Activated CD4-positive, CD25-positive, alpha-beta regulatory T cell treated with anti-CD3 and anti-CD28 coated beads, Interleukin-2, amount 50 U/mL, for 24 hours (primary cell): ENCODE results near the gene BUB1B.
"Not testable (repeated sequence)": the region's sequence is repeated elsewhere in the genome, so short reads cannot be mapped to it uniquely, and the experiment has no call there.

Source experiments
- ATAC-seq, 2 donors: fragments of 150-1000 bp; cut with Tn5 transposase; one replicate each; pipeline ENCODE4 v1.10.0; 2021; ENCODE audit warnings: mild to moderate bottlenecking in 1 of 2, moderate library complexity in 1 of 2

Gene BUB1B

DNA sequence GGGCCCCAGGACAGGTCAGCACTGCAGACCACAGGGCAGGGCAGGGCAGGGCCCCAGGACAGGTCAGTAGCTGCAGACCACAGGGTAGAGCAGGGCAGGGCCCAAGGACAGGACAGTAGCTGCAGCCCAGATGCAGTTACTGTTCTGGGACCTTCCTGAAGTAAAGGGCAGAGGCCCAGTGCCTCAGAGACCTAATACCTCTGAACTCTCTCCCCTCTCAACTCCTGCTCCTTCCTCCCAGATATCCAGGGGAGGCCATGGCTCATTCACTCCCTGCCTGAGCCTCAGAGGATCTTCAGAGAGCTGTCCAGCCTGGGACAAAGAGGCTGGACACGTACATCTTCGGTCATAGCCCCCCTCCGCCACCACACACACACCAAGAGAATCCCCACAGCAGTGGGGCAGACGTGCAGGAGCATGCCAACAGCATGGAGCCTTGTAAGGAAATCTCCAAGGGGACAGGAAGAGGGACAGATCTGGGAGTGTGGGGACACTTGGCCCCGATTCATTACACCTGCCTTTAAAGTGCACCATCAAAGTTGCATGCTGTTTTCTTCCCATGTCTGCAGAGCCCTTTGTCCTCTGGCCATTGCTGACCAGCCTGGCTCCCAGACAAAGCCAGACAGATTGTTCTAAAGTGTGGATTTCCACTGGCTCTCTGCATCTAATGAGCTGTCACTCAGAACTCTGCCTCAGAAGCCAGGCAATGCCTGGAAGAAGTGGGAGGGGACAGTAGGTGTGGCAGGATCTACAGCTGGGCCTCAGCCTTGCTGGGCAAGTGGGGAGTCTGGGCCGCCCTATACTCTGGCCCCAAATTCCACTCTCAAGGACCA is 24.2 kb upstream of the BUB1B start:
- ATAC-seq = no peak

DNA sequence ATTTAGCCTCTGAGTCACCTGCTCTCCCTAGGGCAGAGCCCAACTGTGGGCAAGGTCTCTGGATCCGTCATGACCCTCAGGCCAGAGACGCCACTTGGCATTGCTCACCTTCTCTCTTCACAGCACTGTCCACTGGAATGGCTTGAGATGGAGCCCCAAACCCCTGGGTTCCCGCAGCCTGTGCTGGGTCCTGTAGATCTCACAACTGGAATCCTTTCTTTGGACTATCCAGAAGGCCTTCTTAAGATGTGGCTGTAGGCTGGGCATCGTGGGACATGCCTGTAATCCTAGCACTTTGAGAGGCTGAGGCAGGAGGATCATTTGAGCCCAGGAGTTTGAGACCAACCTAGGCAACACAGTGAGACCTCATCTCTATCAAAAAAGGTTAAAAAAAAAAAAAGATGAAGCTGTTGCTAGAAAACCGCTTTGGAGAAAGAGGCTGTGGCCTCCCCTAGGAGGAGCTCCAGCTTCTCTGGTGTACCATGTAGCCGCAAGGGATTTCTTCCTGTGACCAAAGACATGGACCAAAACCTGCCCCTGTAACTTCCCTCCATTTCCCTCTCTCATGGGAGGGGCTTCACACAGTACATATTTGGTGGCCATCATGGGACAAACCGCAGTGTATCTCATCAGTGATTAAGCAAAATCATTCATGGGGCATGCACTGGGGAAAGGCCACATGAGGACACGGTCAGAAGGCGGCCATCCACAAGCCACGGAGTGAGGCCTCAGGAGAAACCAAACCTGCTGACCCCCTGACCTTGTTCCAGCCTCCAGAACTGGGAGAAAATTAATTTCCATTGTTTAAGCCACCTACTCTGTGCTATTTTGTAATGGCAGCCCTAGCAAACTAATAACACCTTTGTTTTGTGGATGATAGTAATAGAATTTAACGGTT is 23.3 kb upstream of the BUB1B start:
- no peak for ATAC-seq

DNA sequence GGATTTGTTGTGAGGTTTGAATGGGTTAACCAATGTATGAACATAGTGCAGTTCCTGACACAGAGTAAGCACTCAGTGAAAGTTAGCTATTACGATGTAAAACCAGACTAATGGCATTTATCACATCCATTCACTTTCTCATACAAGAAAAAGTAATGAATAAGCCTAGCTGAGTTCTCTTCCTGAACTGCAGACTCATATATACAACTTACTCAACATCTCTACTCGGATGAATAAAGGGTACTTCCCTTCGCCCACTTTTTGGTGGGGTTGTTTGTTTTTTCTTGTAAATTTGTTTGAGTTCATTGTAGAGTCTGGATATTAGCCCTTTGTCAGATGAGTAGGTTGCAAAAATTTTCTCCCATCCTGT is 22.7 kb upstream of the BUB1B start:
- ATAC-seq = peak in 1 of 2 donors; percentile 51

DNA sequence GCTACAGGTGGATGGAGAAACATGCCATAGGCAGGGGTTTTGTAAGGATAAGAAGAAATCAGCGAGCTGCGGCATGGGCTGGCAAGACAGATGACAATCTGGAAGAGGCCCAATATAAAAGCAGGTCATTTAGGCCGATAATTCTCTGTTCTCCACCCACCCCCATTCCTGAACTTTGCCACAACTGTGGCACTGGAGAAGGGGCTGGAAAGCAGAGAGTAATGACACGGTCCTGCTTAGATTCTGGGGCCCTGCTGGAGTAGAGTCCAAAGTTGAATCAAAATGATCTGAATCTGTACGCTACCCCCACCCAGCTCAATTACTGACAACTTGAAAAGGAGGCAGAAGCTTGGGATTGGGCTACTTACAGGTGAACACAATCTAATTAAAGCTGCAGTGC is 18.4 kb upstream of the BUB1B start:
- ATAC-seq = no peak

DNA sequence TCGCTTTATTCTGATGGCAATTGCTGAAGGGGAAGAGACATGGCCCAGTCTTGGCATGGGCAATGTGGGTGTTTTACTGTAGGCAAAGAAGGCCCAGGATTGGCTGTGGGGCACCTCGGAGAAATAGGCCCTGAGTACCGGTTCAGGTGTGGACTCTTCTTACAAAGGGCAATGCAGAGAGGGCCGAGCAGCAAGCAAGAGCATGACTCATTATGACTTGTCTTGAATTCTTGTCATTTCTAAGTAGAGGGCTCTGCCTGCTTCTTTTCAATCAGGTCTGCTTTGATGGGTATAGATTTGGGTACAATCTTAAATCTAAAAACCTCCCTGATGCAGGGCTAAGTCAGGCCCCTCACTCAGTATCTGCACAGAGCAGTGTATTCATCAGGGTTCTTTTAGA is 14.8 kb upstream of the BUB1B start:
- no peak for ATAC-seq

DNA sequence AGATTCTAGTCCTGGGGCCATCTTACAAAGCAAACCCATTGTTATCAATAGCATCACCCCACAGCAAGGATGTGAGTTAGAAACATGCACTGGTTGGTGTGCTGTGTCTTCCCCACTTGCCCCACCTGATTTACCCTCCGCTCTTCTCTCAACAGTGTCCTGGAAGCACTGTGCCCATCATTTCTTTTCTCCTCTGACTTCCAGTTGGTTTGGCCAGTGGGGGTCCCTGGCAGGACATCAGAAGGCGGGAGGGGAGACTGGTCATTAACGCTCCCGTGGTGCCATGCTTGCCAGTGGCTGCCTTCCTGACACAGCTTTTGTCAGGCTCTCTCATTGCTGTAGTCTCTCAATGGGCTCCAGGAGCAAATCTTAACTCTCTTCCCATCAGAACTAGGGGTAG is 11.5 kb upstream of the BUB1B start:
- no peak for ATAC-seq

DNA sequence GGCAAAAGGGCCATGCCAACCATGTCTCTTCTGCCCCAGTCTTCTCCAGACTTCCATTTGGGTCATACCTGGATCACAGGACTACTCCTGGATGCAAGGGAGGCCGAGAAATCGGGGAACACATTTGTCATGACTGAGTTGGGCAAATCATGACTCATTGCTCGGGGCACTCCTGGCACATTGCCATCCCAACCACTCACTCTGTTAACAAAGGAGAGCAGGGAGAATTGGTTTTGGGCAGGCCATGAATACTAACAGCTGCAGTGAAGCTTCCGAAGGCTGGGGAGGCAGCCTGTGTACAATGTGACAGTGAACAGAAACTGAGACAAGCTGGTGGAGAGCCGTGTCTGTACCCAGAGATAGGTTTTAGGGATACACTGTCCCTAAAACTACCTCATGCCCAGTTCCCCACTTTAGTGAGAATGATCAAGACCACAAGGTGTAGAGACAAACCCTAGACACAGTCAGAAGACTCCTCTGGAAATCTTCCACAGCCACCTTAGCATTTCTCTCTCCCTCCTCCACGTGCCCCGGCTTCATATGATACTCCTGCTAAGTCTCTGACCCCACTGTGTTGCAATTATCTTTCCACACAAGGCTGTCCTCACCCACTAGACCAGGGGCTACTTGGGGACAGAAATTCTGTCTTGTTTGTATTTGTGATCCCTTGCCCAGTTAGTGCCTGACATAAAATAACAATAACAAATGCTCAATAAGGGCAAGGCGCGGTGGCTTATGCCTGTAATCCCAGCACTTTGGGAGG is 10.5 kb upstream of the BUB1B start:
- ATAC-seq = no peak

DNA sequence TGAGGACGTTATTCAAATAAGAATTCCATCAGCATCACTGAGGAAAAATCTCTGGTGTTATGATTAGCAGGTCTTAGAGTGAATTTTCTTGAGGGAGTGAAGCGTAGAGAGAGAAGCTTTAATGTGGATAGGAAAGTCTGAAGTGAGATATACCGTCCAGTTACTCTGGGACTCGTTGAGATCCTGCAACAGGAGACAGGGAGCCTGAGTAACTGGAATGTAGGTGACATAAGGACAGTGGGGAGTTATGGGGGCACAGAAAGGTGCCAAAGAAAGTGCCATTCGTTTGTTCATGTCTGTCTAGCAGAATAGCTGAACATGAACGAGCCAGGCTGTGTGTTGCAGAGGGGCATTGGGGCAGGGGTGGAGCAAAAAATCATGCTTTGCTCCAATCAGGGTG is 9.4 kb upstream of the BUB1B start:
- no peak for ATAC-seq

DNA sequence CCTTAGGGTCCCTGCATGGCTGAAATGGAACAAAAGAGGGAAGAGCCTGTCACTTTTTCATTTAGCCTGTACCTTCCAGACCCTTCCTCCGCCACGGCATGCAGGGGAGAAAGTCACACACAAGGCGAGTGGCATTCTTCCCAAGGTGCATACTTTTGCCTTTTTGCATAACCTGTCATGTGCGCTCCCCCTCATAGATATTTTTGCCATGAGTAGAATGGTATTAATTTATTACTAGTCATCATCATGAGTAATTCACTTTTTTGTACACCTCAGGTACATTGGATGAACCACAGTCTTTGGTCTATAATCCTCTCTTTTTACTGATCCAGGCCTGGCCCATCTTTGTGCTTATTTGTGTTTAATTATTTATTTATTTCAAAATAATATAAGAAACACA is 8.9 kb upstream of the BUB1B start:
- ATAC-seq = no peak

DNA sequence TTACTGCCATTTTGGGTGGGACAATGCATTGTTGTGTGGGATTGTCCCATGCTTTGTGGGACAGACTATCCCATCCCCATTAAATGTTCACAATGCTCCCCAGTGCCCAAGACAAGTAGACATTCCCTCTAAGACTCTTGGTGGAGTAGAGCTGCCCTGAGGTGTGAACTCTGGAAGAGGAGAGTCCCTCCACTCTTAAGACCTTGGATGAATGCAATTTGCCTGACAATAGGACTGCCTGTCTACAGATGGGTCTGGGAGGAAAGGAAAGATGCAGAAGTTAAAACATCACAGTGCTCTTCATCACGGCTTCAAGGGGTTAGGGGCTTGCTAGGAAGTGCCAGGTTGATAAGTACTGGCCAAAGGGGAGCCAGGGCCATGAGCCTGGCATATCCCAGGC is 6.0 kb upstream of the BUB1B start:
- ATAC-seq = not testable (repeated sequence)

DNA sequence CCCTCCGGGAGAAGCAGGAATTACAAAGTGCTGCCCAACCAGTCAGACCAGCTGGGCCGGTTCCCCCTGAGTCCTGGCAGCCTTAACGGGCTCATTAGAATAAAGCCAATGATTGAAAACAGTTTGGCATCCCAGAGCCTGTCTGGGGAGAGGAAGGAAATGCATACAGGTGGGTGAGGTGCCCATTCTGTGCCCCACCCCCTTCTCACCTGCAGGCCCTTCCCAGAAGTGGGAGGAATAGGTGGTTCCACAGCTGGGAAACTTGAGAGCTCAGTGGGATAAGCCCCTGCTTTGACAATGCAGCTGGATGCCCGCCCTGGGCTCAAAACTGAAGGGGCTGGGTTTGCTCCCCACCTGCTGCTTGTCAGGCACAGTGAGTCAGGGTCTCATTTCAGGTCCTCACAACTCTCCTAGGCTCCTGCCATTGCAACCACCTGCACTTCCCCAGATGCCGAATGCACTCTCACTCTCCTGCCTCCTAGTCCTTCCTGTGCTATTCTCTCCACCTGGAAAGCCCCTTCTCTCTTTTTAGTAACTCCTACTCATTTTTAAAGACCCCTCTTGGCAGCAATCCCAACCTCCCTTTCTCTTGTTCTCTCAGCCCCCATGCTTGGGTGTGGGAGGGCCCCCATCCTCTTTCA is 5.5 kb upstream of the BUB1B start:
- no peak for ATAC-seq

DNA sequence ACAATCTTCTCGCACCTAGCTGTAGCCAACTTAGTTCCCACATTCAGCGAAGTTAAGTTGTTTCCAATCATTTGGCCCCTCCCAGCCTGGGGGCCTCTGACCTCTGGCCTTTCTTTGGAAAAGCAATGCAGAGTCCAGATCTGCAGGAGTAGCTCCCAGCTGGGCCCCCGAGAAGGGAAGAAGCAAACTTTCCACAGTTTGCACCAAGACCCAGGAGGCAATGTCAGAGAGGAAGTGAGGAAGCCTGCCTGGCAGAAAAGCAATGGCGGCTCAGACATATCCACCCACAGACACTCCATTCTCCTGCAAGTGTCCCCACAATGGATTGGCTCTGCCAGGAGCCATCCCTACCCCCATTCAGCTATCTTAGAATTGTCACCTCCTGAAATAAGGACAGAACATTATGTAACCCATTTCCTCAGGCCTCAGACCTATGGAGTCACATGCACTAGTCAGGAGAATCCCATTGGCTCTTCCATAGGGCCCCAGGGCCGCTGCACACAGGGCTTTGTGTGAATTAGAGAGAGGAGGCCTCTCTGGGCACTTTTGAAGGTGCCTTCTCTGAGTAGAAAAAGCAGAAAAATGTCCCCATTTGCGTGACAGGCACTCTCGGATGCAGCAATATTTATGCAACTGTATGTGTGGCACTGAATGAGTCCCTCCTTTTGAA is 3.0 kb upstream of the BUB1B start:
- ATAC-seq = no peak

DNA sequence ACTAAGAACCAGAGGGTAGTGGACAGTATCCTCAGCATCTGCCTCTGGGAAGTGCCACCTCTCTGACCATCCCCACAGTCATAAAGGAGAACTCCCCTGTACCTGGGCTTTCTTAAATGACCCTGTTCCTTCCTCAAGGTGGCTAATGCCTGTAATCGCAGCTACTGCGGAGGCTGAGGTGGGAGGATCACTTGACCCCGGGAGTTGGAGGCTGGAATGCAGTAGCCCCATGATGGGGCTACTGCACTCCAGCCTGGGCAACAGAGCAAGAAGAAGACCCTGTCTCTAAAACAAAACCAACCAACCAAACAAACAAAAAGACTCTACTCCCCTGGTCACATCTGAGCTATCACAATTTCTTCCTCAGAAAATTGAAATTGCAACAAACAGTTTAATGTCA is 848 bp upstream of the BUB1B start:
- ATAC-seq = no peak

DNA sequence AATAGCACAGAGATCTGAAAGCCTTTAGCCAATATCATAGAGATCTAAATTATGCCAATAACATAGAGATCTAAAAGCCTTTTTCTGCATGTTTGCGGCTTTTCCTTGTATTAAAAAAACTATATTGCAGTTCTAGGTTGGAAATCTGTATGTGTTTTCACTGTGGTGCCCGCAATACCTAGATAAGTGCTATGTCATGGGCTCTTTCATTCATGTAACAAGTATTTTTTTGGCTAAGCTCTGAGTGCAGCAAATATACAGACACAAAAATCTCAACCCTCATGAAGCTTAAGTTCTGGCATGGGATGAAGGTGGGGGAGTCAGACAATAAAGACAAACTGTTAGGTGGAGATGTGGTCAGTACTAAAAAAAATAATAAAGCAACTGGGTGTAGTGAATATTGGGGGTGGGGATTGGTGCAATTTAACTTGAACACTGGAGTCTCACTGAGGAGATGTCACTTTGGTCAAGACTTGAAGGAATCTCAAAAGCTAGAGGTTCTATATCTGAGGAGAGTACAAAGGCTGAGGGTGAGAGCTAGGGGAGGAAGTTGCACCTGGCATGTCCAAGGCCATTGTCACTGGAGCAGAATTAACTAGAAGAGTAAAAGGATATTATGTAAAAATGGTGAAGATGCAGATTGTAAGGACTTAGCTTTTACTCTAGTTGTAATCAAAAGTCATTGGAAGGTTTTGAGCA is 973 bp downstream of the BUB1B start:
- ATAC-seq = no peak

DNA sequence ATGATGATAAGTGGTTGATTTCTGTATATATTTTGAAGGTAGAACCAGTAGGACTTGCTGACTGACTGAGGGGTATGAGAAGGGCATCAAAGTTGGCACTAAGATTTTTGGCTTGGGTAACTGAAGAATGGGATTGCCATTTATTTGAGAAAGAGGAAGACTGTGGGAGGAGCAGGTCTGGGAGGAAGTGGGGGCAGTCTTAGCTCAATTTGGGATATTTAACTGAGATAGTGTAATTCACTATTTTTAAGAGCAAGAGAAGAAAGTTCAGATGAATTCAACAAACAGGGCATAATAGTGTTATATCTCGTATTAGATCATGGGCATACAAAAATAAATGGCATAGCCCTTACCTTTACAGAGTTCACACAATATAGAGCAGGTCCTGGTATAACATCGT is 1.7 kb downstream of the BUB1B start:
- no peak for ATAC-seq

DNA sequence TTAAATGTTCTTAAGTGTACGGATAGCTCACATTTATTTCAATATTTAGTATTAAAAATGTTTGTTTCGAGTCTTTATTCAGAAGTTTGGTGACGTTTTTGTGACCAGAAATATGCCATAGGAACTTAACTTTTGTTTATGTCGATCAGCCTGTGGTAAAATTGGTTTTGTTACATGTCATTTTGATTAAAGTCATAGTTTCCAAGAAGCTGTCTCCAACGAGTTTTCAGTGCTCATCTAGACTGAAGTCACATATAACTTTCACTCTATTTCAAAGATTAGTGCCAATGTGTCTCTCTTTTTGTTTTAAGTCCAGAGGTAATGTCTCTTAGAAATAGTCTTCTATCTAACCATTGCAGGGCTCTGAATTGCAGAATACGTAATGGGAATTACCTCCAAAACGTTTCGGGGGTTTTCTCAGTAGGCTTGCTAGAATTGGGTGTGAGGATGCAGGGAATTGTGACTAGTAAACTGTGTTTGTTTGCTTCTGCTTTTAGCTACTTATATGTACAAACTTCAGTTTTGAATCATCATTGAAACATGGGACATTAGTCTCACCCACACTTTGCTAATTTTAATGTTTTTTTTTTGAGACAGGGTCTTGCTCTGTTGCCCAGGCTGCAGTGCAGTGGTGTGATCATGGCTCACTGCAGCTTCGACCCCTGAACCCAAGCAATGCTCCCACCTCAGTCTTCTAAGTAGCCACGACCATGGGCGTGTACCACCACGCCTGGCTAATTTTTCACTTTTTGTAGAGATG is 3.0 kb downstream of the BUB1B start:
- ATAC-seq = no peak

DNA sequence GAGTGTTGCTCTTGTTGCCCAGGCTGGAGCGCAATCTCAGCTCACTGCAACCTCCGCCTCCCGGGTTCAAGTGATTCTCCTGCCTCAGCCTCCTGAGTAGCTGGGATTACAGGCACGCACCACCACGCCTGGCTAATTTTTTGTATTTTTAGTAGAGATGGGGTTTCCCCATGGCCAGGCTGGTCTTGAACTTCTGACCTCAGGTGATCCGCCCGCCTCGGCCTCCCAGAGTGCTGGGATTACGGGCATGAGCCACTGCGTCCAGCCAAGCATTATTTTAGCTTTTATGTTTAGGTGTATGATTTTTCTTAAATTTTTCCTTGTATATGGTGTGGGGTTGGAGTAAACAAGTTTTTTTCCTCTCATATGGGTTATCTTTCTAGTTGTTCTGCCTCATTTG is 6.5 kb downstream of the BUB1B start:
- ATAC-seq = not testable (repeated sequence)

DNA sequence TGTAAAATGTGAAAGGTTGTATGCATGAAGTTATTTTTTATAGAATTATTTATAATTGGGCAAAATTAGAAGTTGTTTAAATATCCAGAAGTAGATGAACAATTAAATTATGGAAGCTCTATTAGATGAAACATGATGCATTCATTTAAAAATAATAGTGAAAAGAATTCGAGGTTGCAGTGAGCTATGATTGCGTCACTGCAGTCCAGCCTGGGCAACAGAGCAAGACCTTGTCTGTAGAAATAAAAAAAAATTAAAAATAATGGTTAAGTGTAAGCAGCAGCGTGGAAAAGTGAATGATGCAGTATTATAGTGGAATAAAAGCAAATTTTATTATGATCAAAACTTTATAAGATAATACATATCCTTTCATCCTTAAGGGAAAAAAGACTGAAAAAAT is 14.3 kb downstream of the BUB1B start:
- ATAC-seq = no peak

DNA sequence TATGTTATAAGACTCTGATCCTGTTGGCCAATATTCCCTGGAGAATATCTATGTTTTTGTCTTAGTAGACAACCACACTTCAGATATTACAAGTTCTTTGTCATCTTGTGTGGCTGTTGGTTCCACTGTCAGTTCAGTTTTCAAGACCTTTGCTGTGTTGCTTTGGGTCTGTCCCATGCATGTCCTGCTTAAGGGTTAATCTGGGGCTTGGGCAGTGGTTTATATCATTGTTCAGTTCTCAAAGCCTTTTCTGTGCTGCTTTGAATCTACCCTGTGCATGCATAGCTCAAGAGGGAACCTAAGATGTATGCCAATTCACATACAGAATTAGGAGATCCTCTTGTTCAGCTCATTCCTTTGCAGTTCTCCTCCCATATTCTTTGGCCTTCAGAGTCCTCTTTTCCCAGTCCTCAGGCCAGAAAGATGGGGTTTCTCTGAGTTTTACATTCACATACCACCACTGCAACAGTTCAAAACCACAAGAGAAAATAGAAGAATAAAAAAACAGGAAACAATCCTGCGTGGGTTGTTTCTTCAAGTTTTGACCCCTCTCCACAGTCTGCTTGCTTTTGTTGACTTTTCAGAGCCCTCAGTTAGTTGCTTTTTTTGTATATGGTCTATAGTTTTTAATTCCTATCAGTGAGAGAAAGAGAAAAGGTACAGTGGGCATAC is 21.6 kb downstream of the BUB1B start:
- no peak for ATAC-seq
